Measurements from ENCODE around the gene SETBP1. TPM values are rescaled to one million over a fixed set of nuclear protein-coding genes. Genes with fewer than 3 reads are reported as not detected.

The SETBP1 gene
- total RNA-seq, 1 experiment from 2014 or later = 0.23 TPM

DNA sequence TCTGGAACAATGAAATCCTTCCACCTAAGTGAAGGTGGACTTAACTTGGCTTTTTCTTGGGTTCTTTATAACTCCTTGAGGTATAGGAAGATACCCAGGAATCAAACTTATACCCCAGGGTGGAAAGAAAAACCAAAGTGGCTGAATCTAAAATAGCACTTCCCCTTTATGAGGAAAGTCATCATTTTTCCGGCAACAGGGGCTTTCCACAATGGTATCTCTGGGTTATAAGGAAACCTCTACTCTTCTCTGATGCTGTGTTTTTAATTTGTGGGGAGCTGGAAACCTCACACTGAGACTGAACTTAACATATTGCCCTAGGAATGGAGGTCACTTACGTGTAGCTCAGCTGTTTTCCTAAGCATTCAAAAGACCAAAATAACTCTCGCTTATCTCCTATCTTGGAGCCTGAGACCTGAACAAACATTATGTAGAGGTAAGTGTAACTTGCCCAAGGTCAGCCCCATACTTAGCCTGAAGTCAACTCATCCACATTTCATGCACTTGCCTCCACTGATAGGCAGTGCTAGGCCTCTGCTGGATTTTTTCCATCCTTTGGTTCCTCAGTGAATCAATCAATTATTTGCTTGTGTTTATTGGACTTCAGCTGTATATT, 117.9 kb downstream of the SETBP1 start:
- no peak for ATAC-seq
- H3K4me1 ChIP-seq (ENCODE audit: control insufficient read depth, insufficient read depth, low read length) = no peaks in the 10 kb centered on the region
- H3K27ac ChIP-seq (ENCODE audit: low read length) = no peak overlapping the region
- POLR2A ChIA-PET = no interaction called here
- no peak for DNase-seq (ENCODE audit: low read depth, low spot score)
- intact Hi-C loops (cut with micrococcal nuclease; ENCODE audit: unreplicated experiment) = no loop called here
- no peaks in the 10 kb centered on the region for H3K36me3 ChIP-seq (ENCODE audit: control insufficient read depth, insufficient read depth, low read length)
- TF ChIP-seq TCF7L2 (IDR thresholded peaks at IDR 0.05; ENCODE audit: low read depth, low read length) (no peak), SIN3A (IDR thresholded peaks at IDR 0.05; ENCODE audit: borderline replicate concordance, insufficient read depth, low read depth, low read length) (no peak), POLR2AphosphoS5 (IDR thresholded peaks at IDR 0.05; ENCODE audit: low read depth, low read length) (no peak)
- TF ChIP-seq, protein P1, sequence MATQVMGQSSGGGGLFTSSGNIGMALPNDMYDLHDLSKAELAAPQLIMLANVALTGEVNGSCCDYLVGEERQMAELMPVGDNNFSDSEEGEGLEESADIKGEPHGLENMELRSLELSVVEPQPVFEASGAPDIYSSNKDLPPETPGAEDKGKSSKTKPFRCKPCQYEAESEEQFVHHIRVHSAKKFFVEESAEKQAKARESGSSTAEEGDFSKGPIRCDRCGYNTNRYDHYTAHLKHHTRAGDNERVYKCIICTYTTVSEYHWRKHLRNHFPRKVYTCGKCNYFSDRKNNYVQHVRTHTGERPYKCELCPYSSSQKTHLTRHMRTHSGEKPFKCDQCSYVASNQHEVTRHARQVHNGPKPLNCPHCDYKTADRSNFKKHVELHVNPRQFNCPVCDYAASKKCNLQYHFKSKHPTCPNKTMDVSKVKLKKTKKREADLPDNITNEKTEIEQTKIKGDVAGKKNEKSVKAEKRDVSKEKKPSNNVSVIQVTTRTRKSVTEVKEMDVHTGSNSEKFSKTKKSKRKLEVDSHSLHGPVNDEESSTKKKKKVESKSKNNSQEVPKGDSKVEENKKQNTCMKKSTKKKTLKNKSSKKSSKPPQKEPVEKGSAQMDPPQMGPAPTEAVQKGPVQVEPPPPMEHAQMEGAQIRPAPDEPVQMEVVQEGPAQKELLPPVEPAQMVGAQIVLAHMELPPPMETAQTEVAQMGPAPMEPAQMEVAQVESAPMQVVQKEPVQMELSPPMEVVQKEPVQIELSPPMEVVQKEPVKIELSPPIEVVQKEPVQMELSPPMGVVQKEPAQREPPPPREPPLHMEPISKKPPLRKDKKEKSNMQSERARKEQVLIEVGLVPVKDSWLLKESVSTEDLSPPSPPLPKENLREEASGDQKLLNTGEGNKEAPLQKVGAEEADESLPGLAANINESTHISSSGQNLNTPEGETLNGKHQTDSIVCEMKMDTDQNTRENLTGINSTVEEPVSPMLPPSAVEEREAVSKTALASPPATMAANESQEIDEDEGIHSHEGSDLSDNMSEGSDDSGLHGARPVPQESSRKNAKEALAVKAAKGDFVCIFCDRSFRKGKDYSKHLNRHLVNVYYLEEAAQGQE (IDR thresholded peaks at IDR 0.05; ENCODE audit: insufficient read depth in 1 of 2, low read depth in 2 of 2, low read length in 1 of 2) = no peak
- TF ChIP-seq, protein P2, sequence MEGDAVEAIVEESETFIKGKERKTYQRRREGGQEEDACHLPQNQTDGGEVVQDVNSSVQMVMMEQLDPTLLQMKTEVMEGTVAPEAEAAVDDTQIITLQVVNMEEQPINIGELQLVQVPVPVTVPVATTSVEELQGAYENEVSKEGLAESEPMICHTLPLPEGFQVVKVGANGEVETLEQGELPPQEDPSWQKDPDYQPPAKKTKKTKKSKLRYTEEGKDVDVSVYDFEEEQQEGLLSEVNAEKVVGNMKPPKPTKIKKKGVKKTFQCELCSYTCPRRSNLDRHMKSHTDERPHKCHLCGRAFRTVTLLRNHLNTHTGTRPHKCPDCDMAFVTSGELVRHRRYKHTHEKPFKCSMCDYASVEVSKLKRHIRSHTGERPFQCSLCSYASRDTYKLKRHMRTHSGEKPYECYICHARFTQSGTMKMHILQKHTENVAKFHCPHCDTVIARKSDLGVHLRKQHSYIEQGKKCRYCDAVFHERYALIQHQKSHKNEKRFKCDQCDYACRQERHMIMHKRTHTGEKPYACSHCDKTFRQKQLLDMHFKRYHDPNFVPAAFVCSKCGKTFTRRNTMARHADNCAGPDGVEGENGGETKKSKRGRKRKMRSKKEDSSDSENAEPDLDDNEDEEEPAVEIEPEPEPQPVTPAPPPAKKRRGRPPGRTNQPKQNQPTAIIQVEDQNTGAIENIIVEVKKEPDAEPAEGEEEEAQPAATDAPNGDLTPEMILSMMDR (IDR thresholded peaks at IDR 0.05) = no peak
- H3K27me3 ChIP-seq (ENCODE audit: control insufficient read depth, insufficient read depth, low read length) = no peaks in the 10 kb centered on the region
- CTCF ChIA-PET = no interaction called here
- in situ Hi-C loops (cut with HindIII; ENCODE audit: low pct_unique_long_range_greater_than_20kb, low sequenced_read_pairs) = no loop called here
- no TSS peak for BruUV-seq (replicated peaks)
- H3K9me3 ChIP-seq (ENCODE audit: control insufficient read depth, insufficient read depth, low read depth, low read length) = no peaks in the 10 kb centered on the region
- H3K4me3 ChIP-seq (ENCODE audit: low read depth in 2 of 2, low read length in 2 of 2) = no peak overlapping the region

DNA sequence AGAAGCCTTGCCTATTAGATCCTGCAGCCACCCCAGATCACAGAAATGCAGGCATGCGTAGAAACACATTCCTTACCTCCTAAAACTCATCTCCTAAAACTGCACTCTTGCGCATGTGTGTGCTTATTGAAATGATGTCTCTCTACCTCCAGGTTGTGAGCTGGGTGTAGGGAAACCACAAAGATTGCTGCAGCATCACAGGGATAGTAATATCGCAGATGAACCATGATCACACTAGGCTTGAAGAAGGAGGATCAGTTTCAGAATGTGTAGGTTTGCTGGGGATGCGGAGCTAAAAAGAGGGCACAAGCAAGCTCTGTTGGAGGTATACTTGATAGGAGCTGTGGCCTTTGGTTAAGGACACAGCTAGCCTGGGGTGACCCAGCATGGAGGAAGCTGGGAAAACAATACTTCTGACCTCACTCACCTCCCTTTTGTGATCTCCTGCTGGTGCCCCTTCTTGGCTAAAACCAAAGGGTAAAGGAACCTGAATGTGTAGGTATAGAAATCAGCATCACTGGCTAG, 118.8 kb downstream of the SETBP1 start:
- in situ Hi-C loops (cut with HindIII; ENCODE audit: low pct_unique_long_range_greater_than_20kb, low sequenced_read_pairs) = no loop called here
- ChIA-PET POLR2A (no interaction called here), CTCF (no interaction called here)
- TF ChIP-seq, protein P2 (IDR thresholded peaks at IDR 0.05) = no peak
- TF ChIP-seq SIN3A (IDR thresholded peaks at IDR 0.05; ENCODE audit: borderline replicate concordance, insufficient read depth, low read depth, low read length) (no peak), TCF7L2 (IDR thresholded peaks at IDR 0.05; ENCODE audit: low read depth, low read length) (no peak), POLR2AphosphoS5 (IDR thresholded peaks at IDR 0.05; ENCODE audit: low read depth, low read length) (no peak)
- TF ChIP-seq, protein P1 (IDR thresholded peaks at IDR 0.05; ENCODE audit: insufficient read depth in 1 of 2, low read depth in 2 of 2, low read length in 1 of 2) = no peak
- Histone ChIP-seq H3K9me3 (ENCODE audit: control insufficient read depth, insufficient read depth, low read depth, low read length) (no peaks in the 10 kb centered on the region), H3K4me1 (ENCODE audit: control insufficient read depth, insufficient read depth, low read length) (no peaks in the 10 kb centered on the region), H3K27me3 (ENCODE audit: control insufficient read depth, insufficient read depth, low read length) (no peaks in the 10 kb centered on the region), H3K36me3 (ENCODE audit: control insufficient read depth, insufficient read depth, low read length) (no peaks in the 10 kb centered on the region), H3K27ac (ENCODE audit: low read length) (no peak overlapping the region), H3K4me3 (ENCODE audit: low read depth in 2 of 2, low read length in 2 of 2) (no peak overlapping the region)
- intact Hi-C loops (cut with micrococcal nuclease; ENCODE audit: unreplicated experiment) = no loop called here
- BruUV-seq (replicated peaks) = no TSS peak
- DNase-seq (ENCODE audit: low read depth, low spot score) (no peak), ATAC-seq (no peak)
